Vagina (tissue), 2 donors: ENCODE results near the gene LRMDA.

ENCODE experiments used
- POLR2A ChIP-seq, 2 donors: fragments of 450-650 bp; IDR thresholded peaks; one replicate each; pipeline ENCODE4 v1.6.1; 2017; ENCODE audit warnings: antibody characterized with exemption in 2 of 2, mild to moderate bottlenecking in 2 of 2, moderate library complexity in 2 of 2
- TF ChIP-seq, protein P1 (sequence below), 3 experiments: fragments of 450-650 bp in 2 of 3; fragments of 200-600 bp in 1 of 3; sonication (generic) in 1 of 3; IDR thresholded peaks; one replicate each; pipeline ENCODE4 v1.5.1; 2017 to 2019; ENCODE audit warnings: antibody characterized with exemption in 3 of 3, mild to moderate bottlenecking in 2 of 3, moderate library complexity in 2 of 3

DNA sequence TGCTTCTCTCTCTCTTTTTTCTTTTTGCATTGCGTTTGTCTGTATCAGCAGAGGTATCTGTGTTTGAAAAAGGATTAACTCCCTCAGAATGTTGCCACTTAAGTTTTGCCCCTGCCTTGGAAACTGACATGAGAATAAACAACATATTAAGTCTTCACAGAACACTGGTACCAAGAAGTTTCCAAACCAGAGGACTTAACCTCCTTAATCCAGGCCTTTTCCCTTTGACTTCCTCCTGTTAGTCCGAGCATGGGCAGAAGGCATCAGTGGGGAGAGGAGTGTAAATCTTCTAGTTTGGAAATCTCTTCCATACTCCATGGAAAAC lies 681.4 kb downstream of the LRMDA start:
- TF ChIP-seq, protein P1, sequence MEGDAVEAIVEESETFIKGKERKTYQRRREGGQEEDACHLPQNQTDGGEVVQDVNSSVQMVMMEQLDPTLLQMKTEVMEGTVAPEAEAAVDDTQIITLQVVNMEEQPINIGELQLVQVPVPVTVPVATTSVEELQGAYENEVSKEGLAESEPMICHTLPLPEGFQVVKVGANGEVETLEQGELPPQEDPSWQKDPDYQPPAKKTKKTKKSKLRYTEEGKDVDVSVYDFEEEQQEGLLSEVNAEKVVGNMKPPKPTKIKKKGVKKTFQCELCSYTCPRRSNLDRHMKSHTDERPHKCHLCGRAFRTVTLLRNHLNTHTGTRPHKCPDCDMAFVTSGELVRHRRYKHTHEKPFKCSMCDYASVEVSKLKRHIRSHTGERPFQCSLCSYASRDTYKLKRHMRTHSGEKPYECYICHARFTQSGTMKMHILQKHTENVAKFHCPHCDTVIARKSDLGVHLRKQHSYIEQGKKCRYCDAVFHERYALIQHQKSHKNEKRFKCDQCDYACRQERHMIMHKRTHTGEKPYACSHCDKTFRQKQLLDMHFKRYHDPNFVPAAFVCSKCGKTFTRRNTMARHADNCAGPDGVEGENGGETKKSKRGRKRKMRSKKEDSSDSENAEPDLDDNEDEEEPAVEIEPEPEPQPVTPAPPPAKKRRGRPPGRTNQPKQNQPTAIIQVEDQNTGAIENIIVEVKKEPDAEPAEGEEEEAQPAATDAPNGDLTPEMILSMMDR (IDR thresholded peaks at IDR 0.05): no peak
- TF ChIP-seq POLR2A (IDR thresholded peaks at IDR 0.05): no peak
